NB4 (cell line): Measurements from ENCODE around the gene MFSD11.

Experiments used
- CTCF ChIP-seq: IDR thresholded peaks from one replicate; pipeline ENCODE4 v1.5.1; 2012; ENCODE audit warnings: low read depth, low read length
- MAX ChIP-seq: IDR thresholded peaks from 2 replicates; pipeline ENCODE4 v1.6.1; 2011; ENCODE audit warnings: low read depth, low read length
- MYC ChIP-seq: IDR thresholded peaks from 2 replicates; pipeline ENCODE4 v1.6.1; 2011; ENCODE audit warnings: low read depth, low read length
- POLR2A ChIP-seq: IDR thresholded peaks from 2 replicates; pipeline ENCODE4 v1.6.1; 2011; ENCODE audit warnings: mild to moderate bottlenecking; ENCODE audit not compliant: insufficient read length; ENCODE audit errors: extremely low read depth

GRCh38 chr17:76709077-76709950, 28.6 kb upstream of the MFSD11 start:
- TF ChIP-seq POLR2A = no peak
- no peak for TF ChIP-seq CTCF
- no peak for TF ChIP-seq MAX
- no peak for TF ChIP-seq MYC
